ENCODE results near the gene MCMBP. TPM values are rescaled to one million over a fixed set of nuclear protein-coding genes. Genes with fewer than 3 reads are reported as not detected.
"Not testable (repeated sequence)": the region's sequence is repeated elsewhere in the genome, so short reads cannot be mapped to it uniquely, and the experiment has no call there.

Gene MCMBP
- total and polyA plus RNA-seq, 3 donors from 2014 or later: 42.3 to 47.9 (median 47.4) TPM

DNA sequence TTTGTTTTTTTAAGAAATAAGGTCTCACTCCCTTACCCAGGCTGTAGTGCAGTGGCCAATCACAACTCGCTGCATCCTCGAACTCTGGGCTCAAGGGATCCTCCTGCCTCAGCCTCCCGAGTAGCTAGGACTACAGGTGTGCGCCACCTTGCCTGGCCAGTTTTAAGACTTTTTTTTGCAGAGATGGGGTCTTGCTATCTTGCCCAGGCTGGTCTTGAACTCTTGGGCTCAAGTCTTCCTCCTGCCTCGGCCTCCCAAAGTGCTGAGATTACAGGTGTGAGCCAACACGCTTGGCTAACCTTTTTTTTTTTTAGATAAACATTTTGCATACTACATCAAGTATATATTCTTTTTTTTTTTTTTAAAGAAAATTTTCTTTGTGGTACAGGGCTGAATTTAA is 38.0 kb upstream of the MCMBP start:
- Histone ChIP-seq H3K4me3 (no peak overlapping the region), H3K36me3 (ENCODE audit: low read depth, missing control alignments) (no peaks in the 10 kb centered on the region), H3K27ac (no peak overlapping the region), H3K9me3 (no peaks in the 10 kb centered on the region), H3K4me1 (no peaks in the 10 kb centered on the region), H3K27me3 (no peaks in the 10 kb centered on the region)
- TF ChIP-seq POLR2A (IDR thresholded peaks at IDR 0.05): no peak
- TF ChIP-seq, protein P1, sequence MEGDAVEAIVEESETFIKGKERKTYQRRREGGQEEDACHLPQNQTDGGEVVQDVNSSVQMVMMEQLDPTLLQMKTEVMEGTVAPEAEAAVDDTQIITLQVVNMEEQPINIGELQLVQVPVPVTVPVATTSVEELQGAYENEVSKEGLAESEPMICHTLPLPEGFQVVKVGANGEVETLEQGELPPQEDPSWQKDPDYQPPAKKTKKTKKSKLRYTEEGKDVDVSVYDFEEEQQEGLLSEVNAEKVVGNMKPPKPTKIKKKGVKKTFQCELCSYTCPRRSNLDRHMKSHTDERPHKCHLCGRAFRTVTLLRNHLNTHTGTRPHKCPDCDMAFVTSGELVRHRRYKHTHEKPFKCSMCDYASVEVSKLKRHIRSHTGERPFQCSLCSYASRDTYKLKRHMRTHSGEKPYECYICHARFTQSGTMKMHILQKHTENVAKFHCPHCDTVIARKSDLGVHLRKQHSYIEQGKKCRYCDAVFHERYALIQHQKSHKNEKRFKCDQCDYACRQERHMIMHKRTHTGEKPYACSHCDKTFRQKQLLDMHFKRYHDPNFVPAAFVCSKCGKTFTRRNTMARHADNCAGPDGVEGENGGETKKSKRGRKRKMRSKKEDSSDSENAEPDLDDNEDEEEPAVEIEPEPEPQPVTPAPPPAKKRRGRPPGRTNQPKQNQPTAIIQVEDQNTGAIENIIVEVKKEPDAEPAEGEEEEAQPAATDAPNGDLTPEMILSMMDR (IDR thresholded peaks at IDR 0.05): no peak
- 95 to 97% methylated on average over 6 of the region's 6 CpGs for WGBS, 2 donors
- DNase-seq: no peak
- intact Hi-C loops (cut with DNase I; ENCODE audit: low total_unique reads): no loop called here

DNA sequence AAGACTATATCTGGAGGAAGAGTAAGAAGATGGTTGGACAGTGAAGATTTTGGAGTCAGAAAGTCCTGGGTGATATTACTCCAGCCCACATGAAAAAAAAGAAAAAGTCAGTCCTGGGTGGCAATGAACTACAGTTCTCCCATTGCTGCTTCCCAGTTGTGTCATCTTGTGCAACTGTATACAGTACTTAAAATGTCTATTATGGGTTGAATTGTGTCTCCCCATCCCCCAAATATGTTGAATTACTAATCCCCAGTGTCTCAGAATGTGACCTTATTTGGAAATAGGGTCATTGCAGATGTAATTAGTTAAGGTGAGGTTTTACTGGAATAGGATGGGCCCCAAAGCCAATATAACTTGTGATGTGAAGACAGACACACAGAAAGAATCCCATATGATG is 35.5 kb upstream of the MCMBP start:
- DNase-seq: no peak
- Histone ChIP-seq H3K27ac (no peak overlapping the region), H3K9me3 (no peaks in the 10 kb centered on the region), H3K4me3 (no peak overlapping the region), H3K4me1 (no peaks in the 10 kb centered on the region), H3K36me3 (ENCODE audit: low read depth, missing control alignments) (peaks cover under 1% of the 10 kb centered on the region), H3K27me3 (no peaks in the 10 kb centered on the region)
- TF ChIP-seq, protein P1 (IDR thresholded peaks at IDR 0.05): no peak
- no peak for TF ChIP-seq POLR2A (IDR thresholded peaks at IDR 0.05)
- intact Hi-C loops (cut with DNase I; ENCODE audit: low total_unique reads): loop anchor here (10.0 kb wide), 1 partner anchor 83 kb away; no protein-coding TSS in a partner anchor

DNA sequence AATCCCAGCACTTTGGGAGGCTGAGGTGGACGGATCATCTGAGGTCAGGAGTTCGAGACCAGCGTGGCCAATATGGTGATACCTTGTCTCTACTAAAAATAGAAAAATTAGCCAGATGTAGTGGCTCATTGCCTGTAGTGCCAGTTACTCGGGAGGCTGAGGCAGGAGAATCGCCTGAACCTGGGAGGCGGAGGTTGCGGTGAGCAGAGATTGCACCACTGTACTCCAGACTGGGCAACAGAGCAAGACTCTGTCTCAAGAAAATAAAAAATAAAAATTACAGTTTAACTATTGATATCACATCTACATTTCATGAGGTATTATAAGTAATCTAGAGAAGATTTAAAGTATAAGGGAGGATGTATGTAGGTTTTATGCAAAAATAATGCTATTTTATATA is 35.1 kb upstream of the MCMBP start:
- H3K36me3 ChIP-seq (ENCODE audit: low read depth, missing control alignments); DNase-seq; H3K27me3 ChIP-seq; H3K4me1 ChIP-seq; H3K9me3 ChIP-seq; H3K27ac ChIP-seq; H3K4me3 ChIP-seq: not testable (repeated sequence)
- intact Hi-C loops (cut with DNase I; ENCODE audit: low total_unique reads): loop anchor here (10.0 kb wide), 1 partner anchor 83 kb away; no protein-coding TSS in a partner anchor
- WGBS, 2 donors: 96 to 97% methylated on average over 7 of the region's 7 CpGs

DNA sequence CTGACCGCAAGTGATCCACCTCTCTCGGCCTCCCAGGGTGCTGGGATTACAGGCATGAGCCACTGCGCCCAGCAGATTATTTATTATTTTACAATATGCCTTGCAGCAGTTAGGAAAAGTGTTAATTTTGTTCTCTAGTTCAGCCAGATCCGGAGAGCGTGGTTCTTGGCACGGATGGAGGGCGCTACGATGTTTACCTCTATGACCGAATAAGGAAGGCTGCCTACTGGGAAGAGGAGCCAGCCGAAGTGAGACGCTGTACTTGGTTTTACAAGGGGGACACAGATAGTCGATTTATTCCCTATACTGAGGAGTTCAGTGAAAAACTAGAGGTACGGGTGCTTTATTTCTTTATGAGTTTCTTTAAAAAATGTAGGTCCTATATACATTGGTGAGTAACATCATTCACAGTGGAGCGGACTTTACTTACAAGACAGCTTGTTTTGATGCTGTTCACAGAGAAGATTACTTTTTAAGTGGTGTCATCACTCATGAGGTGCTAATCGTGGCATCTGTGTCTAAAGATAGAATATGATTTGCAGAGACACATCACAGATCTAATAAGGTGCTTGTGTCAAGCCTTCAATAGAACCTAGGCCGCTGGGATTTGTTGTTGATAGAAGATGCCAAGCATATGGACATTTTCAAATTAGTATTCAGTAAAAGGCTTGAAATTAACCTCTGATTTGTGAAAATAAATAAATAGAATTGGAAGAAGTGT is 31.5 kb upstream of the MCMBP start:
- intact Hi-C loops (cut with DNase I; ENCODE audit: low total_unique reads): loop anchor here (10.0 kb wide), 1 partner anchor 79 kb away; no protein-coding TSS in a partner anchor
- DNase-seq: no peak
- Histone ChIP-seq H3K4me1 (peaks cover 5% of the 10 kb centered on the region), H3K4me3 (no peak overlapping the region), H3K9me3 (no peaks in the 10 kb centered on the region), H3K27me3 (no peaks in the 10 kb centered on the region), H3K27ac (no peak overlapping the region), H3K36me3 (ENCODE audit: low read depth, missing control alignments) (peaks cover 2% of the 10 kb centered on the region)
- TF ChIP-seq, protein P1 (IDR thresholded peaks at IDR 0.05): no peak
- no peak for TF ChIP-seq POLR2A (IDR thresholded peaks at IDR 0.05)
- 88 to 93% methylated on average over 16 of the region's 16 CpGs for WGBS, 2 donors

DNA sequence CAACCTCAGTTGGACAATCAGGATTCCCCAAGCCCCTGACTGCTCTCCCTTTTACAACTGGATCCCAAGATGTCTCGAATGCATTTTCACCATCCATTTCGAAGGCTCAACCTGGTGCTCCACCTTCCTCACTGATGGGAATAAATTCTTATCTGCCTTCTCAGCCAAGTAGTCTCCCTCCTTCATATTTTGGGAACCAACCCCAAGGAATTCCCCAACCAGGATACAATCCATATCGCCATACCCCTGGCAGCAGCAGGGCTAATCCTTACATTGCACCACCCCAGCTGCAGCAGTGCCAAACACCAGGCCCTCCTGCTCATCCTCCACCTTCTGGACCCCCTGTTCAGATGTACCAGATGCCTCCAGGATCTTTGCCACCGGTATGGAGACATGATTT is 25.9 kb upstream of the MCMBP start:
- intact Hi-C loops (cut with DNase I; ENCODE audit: low total_unique reads): no loop called here
- WGBS, 2 donors: 80 to 99% methylated on average over 4 of the region's 4 CpGs
- Histone ChIP-seq H3K9me3 (no peaks in the 10 kb centered on the region), H3K4me3 (no peak overlapping the region), H3K27me3 (no peaks in the 10 kb centered on the region), H3K27ac (no peak overlapping the region), H3K36me3 (ENCODE audit: low read depth, missing control alignments) (peaks cover 2% of the 10 kb centered on the region), H3K4me1 (peaks cover 40% of the 10 kb centered on the region)
- TF ChIP-seq, protein P1 (IDR thresholded peaks at IDR 0.05): no peak
- TF ChIP-seq POLR2A (IDR thresholded peaks at IDR 0.05): no peak
- DNase-seq: no peak

Data from testis (tissue), 3 donors.